GM19467 (cell line): ENCODE data around the gene CROCC2.

Experiments used
- ATAC-seq: cut with Tn5 transposase; IDR thresholded peaks from one replicate; pipeline ENCODE4 v1.9.1; 2021; ENCODE audit warnings: mild to moderate bottlenecking, moderate library complexity; ENCODE audit not compliant: unreplicated experiment

The CROCC2 gene

DNA sequence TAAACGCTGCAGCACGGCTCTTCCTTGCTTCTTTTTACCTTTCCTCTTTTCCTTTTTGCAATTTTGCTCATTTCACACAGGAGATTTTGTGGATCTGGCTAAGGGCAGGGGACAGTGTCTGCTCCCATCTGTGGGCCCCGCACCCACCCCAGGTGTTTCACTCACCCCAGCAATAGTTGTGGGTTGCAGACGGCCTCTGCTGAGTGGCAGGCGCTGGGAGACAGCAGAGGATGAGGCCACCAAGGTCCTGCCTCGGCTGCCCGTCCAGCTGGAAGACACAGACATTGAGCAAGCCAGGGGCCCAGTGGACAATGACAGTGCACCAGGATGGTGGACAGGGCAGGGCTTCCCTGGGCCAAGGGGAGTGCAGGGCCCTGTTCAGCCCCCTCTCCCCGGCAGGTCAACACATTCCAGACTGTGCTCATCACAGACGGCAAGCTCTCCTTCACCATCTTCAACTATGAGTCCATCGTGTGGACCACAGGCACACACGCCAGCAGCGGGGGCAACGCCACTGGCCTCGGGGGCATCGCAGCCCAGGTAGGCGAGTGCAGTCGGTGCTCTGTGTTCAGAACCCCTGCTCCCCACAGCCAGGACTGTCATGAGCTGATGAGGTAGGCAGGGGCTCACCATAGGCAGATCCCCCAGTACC is 127.3 kb downstream of the CROCC2 start:
- no peak for ATAC-seq

DNA sequence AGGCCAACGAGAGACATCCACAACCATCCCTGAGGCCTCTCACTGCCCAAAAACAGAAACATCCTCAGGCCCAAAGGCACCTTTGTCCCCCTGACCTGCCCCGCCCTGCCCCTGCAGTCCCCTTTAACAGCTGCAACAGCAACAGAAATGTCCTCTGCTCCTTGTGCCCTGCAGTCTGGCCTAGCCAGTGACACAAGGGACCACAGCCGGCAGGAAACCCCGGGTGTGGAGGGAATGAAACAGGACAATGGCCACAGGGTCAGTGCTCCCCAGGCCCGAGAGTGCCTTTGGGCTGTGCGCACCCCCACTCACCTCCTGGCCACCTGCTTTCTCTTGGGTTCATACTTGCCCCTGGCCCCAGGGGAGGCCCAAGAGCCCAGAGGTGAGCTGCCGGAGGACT is 127.9 kb downstream of the CROCC2 start:
- no peak for ATAC-seq

GRCh38 chr2:241034490-241035141 is 128.5 kb downstream of the CROCC2 start:
- ATAC-seq: no peak

GRCh38 chr2:241035142-241035817 is 129.1 kb downstream of the CROCC2 start:
- ATAC-seq: no peak

GRCh38 chr2:241035818-241036396 is 129.8 kb downstream of the CROCC2 start:
- ATAC-seq: no peak

DNA sequence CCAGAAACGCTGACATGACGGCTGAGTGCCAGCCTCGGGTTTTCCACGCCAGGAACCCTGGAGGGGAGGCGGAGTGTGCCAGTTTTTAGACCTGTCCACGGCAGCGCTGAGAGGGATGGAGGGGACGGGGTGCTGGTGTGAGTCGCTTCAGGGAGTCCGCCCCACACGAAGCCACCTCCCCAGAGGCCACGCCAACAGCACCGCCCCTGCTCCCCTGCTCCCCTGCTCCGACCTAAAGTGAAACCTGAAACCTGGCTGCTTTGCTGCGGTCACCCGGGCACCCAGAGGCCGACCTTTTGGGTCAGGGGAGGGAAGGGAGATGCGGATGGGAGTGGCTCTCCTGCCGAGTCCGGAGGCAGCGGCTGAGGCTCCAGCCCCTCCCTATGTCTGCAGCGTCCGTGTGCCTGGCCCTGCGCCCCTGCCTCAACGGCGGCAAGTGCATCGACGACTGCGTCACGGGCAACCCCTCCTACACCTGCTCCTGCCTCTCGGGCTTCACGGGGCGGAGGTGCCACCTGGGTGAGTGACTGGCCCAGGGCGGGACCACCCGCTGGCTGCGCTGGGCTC is 130.3 kb downstream of the CROCC2 start:
- peak; percentile 76 for ATAC-seq

GRCh38 chr2:241036964-241037421 is 130.9 kb downstream of the CROCC2 start:
- no peak for ATAC-seq

GRCh38 chr2:241037498-241037897 is 131.4 kb downstream of the CROCC2 start:
- no peak for ATAC-seq

DNA sequence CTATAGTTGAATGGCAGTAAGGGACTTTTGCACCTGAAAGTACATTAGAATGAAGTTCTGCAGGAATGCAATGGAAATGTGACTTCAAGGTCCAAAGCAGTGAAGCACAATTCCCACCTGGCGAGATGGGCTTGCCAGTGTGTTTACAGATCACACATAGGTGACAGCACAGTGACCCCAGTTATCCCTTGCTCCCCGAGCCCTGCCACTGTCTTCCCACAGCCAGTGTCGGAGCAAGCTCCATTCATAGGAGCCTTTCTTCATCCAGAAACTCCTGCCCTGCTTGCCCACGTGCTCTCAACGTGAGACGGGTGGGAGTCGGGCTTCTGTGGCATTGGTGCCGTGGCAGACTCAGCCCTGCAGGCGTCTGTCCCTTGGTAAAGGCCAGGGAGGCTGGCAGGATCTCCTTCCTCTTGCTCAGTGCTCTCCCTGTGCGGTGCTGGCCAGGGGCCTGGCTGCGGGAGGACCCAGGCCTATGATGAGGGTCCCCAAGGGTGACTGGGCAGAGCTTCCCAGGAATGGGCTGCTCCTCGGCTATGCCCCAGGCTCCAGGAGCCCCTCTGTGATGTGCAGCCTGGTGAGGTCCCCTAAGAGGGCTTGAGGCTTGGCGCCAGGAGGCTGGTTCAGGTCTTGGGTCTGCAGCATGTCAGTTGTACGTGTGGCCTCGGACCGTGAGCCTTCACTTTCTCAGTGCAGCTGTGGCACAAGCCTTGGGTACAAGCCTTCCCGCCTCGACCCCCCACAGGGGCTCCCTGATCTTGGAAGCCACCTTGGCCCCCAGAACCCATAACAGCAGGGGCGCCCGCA is 132.4 kb downstream of the CROCC2 start:
- ATAC-seq: no peak

DNA sequence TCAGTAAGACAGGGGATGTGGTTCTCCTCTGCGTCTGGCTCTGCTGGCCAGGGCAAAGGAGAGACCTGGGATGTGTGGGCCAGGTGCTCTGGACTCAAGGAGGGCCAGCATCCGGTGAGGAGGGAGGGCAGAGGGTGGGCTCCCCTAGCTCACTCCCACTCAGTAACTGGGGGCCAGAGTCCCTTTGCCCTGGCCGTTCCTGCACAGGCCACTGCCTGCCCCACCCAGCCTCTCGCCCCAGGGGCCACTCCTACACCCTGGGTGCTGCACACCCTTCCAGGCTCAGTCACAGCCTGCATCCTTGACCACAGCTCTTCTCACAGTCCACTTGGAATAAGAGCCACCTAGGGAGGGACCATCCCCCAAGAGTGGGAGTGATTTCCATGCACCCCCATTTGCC is 133.3 kb downstream of the CROCC2 start:
- no peak for ATAC-seq

- no peak for ATAC-seq
Observed at GRCh38 chr2:241040081-241040803, 134.1 kb downstream of the CROCC2 start.

- ATAC-seq: no peak
Observed at GRCh38 chr2:241041589-241042158, 135.5 kb downstream of the CROCC2 start.
